GM23248 (cell line): Measurements from ENCODE around the gene VPS51. TPM values are rescaled to one million over a fixed set of nuclear protein-coding genes. Genes with fewer than 3 reads are reported as not detected.

Source experiments
- DNase-seq: peaks from one replicate; pipeline ENCODE4 v3.0.0-alpha.2; 2015
- H2AFZ ChIP-seq: fragments of 200-600 bp; sonication (generic); 2 replicates; pipeline ENCODE4 v1.6.1; 2016; ENCODE audit warnings: antibody characterized with exemption
- H3F3A ChIP-seq: fragments of 200-600 bp; sonication (generic); 2 replicates; pipeline ENCODE4 v1.6.1; 2016; ENCODE audit warnings: mild to moderate bottlenecking, antibody characterized with exemption, mixed run types; ENCODE audit not compliant: insufficient read depth
- H3K27ac ChIP-seq: fragments of 200-600 bp; sonication (generic); 2 replicates; pipeline ENCODE4 v1.5.1; 2016; ENCODE audit warnings: mild to moderate bottlenecking
- H3K27me3 ChIP-seq: fragments of 200-600 bp; sonication (generic); replicated peaks from 2 replicates; pipeline ENCODE4 v1.6.1; 2016; ENCODE audit warnings: mild to moderate bottlenecking; ENCODE audit not compliant: insufficient read depth
- H3K36me3 ChIP-seq: fragments of 200-600 bp; sonication (generic); 2 replicates; pipeline ENCODE4 v1.6.1; 2016; ENCODE audit warnings: low read depth, mild to moderate bottlenecking
- H3K4me1 ChIP-seq: fragments of 200-600 bp; sonication (generic); 2 replicates; pipeline ENCODE4 v1.6.1; 2016; ENCODE audit warnings: mild to moderate bottlenecking; ENCODE audit not compliant: insufficient read depth
- H3K4me2 ChIP-seq: fragments of 200-600 bp; sonication (generic); one replicate; pipeline ENCODE4 v1.6.1; 2016; ENCODE audit warnings: mild to moderate bottlenecking; ENCODE audit not compliant: unreplicated experiment
- H3K4me3 ChIP-seq: fragments of 200-600 bp; sonication (generic); 2 replicates; pipeline ENCODE4 v1.5.1; 2016; ENCODE audit warnings: mild to moderate bottlenecking
- H3K79me2 ChIP-seq: fragments of 200-600 bp; sonication (generic); 2 replicates; pipeline ENCODE4 v1.6.1; 2016; ENCODE audit warnings: mild to moderate bottlenecking; ENCODE audit not compliant: insufficient read depth
- H3K9ac ChIP-seq: fragments of 200-600 bp; sonication (generic); 2 replicates; pipeline ENCODE4 v1.6.1; 2016; ENCODE audit warnings: mild to moderate bottlenecking
- H3K9me2 ChIP-seq: fragments of 200-600 bp; sonication (generic); 2 replicates; pipeline ENCODE4 v1.6.1; 2016; ENCODE audit warnings: mixed run types, mild to moderate bottlenecking, moderate library complexity; ENCODE audit not compliant: insufficient read depth
- H3K9me3 ChIP-seq: fragments of 200-600 bp; sonication (generic); one replicate; pipeline ENCODE4 v1.6.1; 2017; ENCODE audit warnings: low read depth
- H4K20me1 ChIP-seq: fragments of 200-600 bp; sonication (generic); 2 replicates; pipeline ENCODE4 v1.6.0; 2016; ENCODE audit not compliant: insufficient read depth
- EZH2 ChIP-seq: fragments of 200-600 bp; sonication (generic); IDR thresholded peaks from 2 replicates; pipeline ENCODE4 v1.6.1; 2018; ENCODE audit warnings: antibody characterized with exemption, mild to moderate bottlenecking; ENCODE audit not compliant: insufficient read depth, poor library complexity, severe bottlenecking
- EZH2phosphoT487 ChIP-seq: fragments of 200-600 bp; sonication (generic); IDR thresholded peaks from 2 replicates; pipeline ENCODE4 v1.6.1; 2018; ENCODE audit warnings: antibody characterized with exemption, moderate library complexity, mild to moderate bottlenecking, low read depth; ENCODE audit not compliant: insufficient read depth
- WGBS, 2 experiments: methylation state at CpG; one replicate each; pipeline ENCODE4 v1.1.6; 2015 to 2017; ENCODE audit warnings: low lambda C conversion rate in 2 of 2, low coverage in 1 of 2; ENCODE audit errors: missing lambda C conversion rate in 2 of 2; 5-methylcytosine and 5-hydroxymethylcytosine counted together
- in situ Hi-C: fragments of 300-500 bp; cut with MboI; formaldehyde crosslinking; loops from 2 replicates; pipeline ENCODE4 v1.15.0; 2020
- polyA plus RNA-seq: library from polyadenylated mRNA; unstranded; fragments of >200 nt; fragmentation: Nextera tagmentation; extraction: Ambion mirVana; gene quantifications from 2 replicates; pipeline ENCODE4 v1.2.1, GENCODE V29; 2016
- total RNA-seq: library from RNA; depleted of rRNA; stranded (reverse); fragments of >200 nt; shearing (Covaris generic); gene quantifications from 2 replicates; pipeline ENCODE4 v1.2.3, GENCODE V29; 2014

VPS51 gene
- total and polyA plus RNA-seq, 2 experiments from 2014 or later, result 30.7 to 339 TPM

DNA sequence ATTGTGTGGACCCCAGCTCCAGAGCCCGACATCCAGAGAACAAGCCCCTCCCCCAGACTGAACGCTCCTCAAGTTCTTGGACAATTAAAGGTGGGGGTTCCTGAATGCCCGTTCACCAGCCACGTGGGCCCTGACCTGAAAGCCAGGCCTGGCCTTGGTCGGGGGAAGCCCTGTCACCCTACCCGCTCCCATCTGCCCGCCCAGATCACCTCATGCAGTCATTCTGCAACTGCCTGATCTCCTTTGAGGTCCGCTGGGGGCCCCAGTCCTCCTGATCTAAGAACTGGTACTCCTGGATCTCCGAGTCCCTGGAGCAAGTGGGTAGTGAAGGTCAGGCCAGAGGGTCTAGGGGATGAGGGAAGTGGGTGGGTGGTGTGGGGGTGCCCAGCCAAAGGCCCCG, 28.6 kb upstream of the VPS51 start:
- Histone ChIP-seq H2AFZ (no peak overlapping the region), H3F3A (no peaks in the 10 kb centered on the region), H3K9me2 (no peaks in the 10 kb centered on the region), H3K4me3 (no peak overlapping the region), H3K79me2 (no peaks in the 10 kb centered on the region), H3K27ac (no peak overlapping the region), H3K4me2 (no peak overlapping the region), H3K9me3 (no peaks in the 10 kb centered on the region), H3K9ac (no peak overlapping the region), H3K27me3 (no peaks in the 10 kb centered on the region), H3K36me3 (no peaks in the 10 kb centered on the region), H4K20me1 (no peaks in the 10 kb centered on the region), H3K4me1 (no peaks in the 10 kb centered on the region)
- no peak for DNase-seq
- in situ Hi-C loops, result no loop called here
- 74 to 84% methylated on average over 8 to 10 of the region's 10 CpGs for WGBS, 2 experiments
- no peak for TF ChIP-seq EZH2
- no peak for TF ChIP-seq EZH2phosphoT487

DNA sequence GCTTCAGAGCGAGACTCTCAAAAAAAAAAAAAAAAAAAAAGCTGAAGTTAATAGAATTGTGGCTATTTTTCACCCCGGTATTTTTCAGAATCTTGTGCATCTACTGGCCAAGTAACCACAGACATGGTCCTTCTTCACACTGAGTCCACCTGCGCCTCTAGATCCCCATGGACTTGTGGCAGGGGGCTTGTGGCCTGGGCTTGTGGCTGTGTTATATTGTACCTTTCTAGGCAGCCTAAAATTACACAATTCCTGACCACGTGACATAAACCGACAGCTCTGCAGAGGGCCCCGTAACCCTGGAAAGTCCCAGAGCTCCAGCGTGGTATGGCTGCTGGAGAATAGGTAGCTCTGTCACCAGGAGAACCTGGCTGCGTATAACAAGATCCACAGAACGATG, 26.8 kb upstream of the VPS51 start:
- no peaks in the 10 kb centered on the region for H4K20me1 ChIP-seq
- no peaks in the 10 kb centered on the region for H3K4me1 ChIP-seq
- H3K36me3 ChIP-seq, result no peaks in the 10 kb centered on the region
- no peak for TF ChIP-seq EZH2phosphoT487
- no peak for TF ChIP-seq EZH2
- no peaks in the 10 kb centered on the region for H3K9me3 ChIP-seq
- H3F3A ChIP-seq, result no peaks in the 10 kb centered on the region
- no peak overlapping the region for H2AFZ ChIP-seq
- H3K9ac ChIP-seq, result no peak overlapping the region
- no peak overlapping the region for H3K4me2 ChIP-seq
- H3K27me3 ChIP-seq, result no peaks in the 10 kb centered on the region
- H3K4me3 ChIP-seq, result no peak overlapping the region
- no peaks in the 10 kb centered on the region for H3K9me2 ChIP-seq
- DNase-seq, result no peak
- in situ Hi-C loops, result no loop called here
- WGBS, 2 experiments, result 69 to 70% methylated on average over 9 of the region's 9 CpGs
- no peak overlapping the region for H3K27ac ChIP-seq
- H3K79me2 ChIP-seq, result no peaks in the 10 kb centered on the region

DNA sequence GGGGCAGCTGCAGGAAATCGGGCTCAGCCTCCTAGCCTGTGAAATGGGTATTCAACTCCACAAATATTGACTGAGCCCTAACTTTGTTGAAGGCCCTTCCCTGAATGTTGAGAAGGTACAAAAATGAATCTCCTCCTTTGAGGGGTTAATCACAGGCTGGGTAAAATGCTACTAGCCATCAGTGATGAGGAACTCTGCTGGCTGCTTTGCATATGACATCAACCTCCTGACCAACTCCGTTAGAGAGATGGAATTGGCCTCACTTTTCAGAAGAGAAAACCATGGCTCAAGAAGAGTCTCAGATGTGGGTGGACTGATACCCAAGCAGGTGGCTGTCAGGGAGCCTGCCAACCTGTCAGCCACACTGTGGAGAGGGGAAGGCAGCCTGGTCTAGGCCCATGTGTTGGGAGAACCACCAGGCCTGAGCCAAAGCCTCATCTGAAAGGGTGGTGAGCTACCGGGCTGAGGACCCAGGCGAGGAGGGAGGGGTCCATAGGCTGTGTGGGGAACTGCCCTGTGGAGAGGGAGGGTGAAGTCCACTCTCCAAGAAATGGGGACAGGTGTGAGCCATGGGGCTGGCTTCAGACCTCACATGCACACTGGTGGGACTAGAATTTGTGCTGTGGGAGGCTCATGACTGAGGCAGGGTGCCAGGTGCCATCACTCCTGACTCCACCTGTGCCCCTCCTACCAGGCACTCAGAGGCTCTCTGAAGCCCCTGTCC, 23.9 kb upstream of the VPS51 start:
- no peaks in the 10 kb centered on the region for H3K27me3 ChIP-seq
- no peaks in the 10 kb centered on the region for H3K4me1 ChIP-seq
- in situ Hi-C loops, result no loop called here
- H3F3A ChIP-seq, result no peaks in the 10 kb centered on the region
- H4K20me1 ChIP-seq, result no peaks in the 10 kb centered on the region
- no peaks in the 10 kb centered on the region for H3K36me3 ChIP-seq
- no peak overlapping the region for H3K27ac ChIP-seq
- no peak for DNase-seq
- TF ChIP-seq EZH2, result no peak
- no peak for TF ChIP-seq EZH2phosphoT487
- WGBS, 2 experiments, result 58 to 67% methylated on average over 4 of the region's 4 CpGs
- no peak overlapping the region for H3K9ac ChIP-seq
- no peak overlapping the region for H2AFZ ChIP-seq
- no peak overlapping the region for H3K4me3 ChIP-seq
- no peak overlapping the region for H3K4me2 ChIP-seq
- H3K9me2 ChIP-seq, result no peaks in the 10 kb centered on the region
- no peaks in the 10 kb centered on the region for H3K9me3 ChIP-seq
- no peaks in the 10 kb centered on the region for H3K79me2 ChIP-seq

DNA sequence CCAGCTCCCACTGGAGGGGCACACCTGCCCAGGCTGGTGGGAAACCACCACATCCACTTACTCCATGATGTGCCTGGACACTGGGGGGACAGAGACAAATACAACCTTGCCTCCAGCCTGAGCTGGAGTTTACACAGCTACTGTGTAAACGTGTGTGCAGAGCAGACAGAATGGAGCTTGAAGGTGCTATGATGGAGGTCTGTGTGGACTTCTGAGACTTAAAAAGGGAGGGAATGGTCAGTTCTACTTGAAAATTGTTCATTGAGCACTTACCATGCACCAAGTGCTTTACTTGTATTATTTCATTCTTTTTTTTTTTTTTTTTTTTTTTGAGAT, 23.4 kb upstream of the VPS51 start:
- Histone ChIP-seq H3K27ac (no peak overlapping the region), H3K9me2 (no peaks in the 10 kb centered on the region), H3K9me3 (no peaks in the 10 kb centered on the region), H3K36me3 (no peaks in the 10 kb centered on the region), H3K79me2 (peaks cover under 1% of the 10 kb centered on the region; the same call in 1 of the 2 replicates), H3K9ac (no peak overlapping the region), H4K20me1 (no peaks in the 10 kb centered on the region), H3F3A (no peaks in the 10 kb centered on the region), H3K4me2 (no peak overlapping the region), H3K27me3 (no peaks in the 10 kb centered on the region), H2AFZ (no peak overlapping the region), H3K4me3 (no peak overlapping the region), H3K4me1 (no peaks in the 10 kb centered on the region)
- in situ Hi-C loops, result no loop called here
- TF ChIP-seq EZH2, result no peak
- TF ChIP-seq EZH2phosphoT487, result no peak
- no peak for DNase-seq
- 65 to 67% methylated on average over 1 of the region's 1 CpG for WGBS, 2 experiments
